SK-N-SH treated with all-trans-retinoic acid at 6 μM for 48 hours (cell line): ENCODE measurements around the gene HEATR3.

ENCODE experiments used
- ARNTL ChIP-seq: fragments of 450-650 bp; formaldehyde crosslinking; IDR thresholded peaks from 2 replicates; pipeline ENCODE4 v1.5.0; 2020; ENCODE audit warnings: low read depth, mild to moderate bottlenecking, moderate library complexity, borderline replicate concordance
- CREB5 ChIP-seq: fragments of 250-450 bp; sonication (Bioruptor Pico); IDR thresholded peaks from 2 replicates; pipeline ENCODE4 v1.5.1; 2020; ENCODE audit warnings: low read depth, mild to moderate bottlenecking, moderate library complexity
- CSDC2 ChIP-seq: fragments of 250-450 bp; sonication (Bioruptor Pico); IDR thresholded peaks from 2 replicates; pipeline ENCODE4 v1.5.0; 2020; ENCODE audit warnings: mild to moderate bottlenecking, moderate library complexity
- CSRNP3 ChIP-seq: fragments of 250-450 bp; sonication (Bioruptor Pico); IDR thresholded peaks from 2 replicates; pipeline ENCODE4 v1.5.1; 2021; ENCODE audit warnings: mild to moderate bottlenecking, moderate library complexity
- OSR1 ChIP-seq: fragments of 250-450 bp; sonication (Bioruptor Pico); IDR thresholded peaks from 2 replicates; pipeline ENCODE4 v1.8.0; 2022; ENCODE audit warnings: moderate library complexity, mild to moderate bottlenecking, inconsistent platforms
- PATZ1 ChIP-seq: fragments of 250-450 bp; sonication (Bioruptor Pico); IDR thresholded peaks from 2 replicates; pipeline ENCODE4 v1.8.0; 2020; ENCODE audit warnings: mild to moderate bottlenecking, moderate library complexity, borderline replicate concordance
- RARB ChIP-seq: fragments of 250-450 bp; sonication (Bioruptor Pico); IDR thresholded peaks from 2 replicates; pipeline ENCODE4 v1.8.0; 2021; ENCODE audit warnings: mild to moderate bottlenecking, moderate library complexity
- SNAI2 ChIP-seq: fragments of 250-450 bp; sonication (Bioruptor Pico); IDR thresholded peaks from 2 replicates; pipeline ENCODE4 v1.5.0; 2020; ENCODE audit warnings: mild to moderate bottlenecking, moderate library complexity
- ZFP3 ChIP-seq: fragments of 250-450 bp; sonication (Bioruptor Pico); IDR thresholded peaks from 2 replicates; pipeline ENCODE4 v1.5.0; 2020; ENCODE audit warnings: mild to moderate bottlenecking, moderate library complexity
- ZFP30 ChIP-seq: fragments of 450-650 bp; formaldehyde crosslinking; IDR thresholded peaks from 2 replicates; pipeline ENCODE4 v1.5.0; 2022; ENCODE audit warnings: mild to moderate bottlenecking, moderate library complexity
- ZNF70 ChIP-seq: fragments of 450-650 bp; formaldehyde crosslinking; IDR thresholded peaks from 2 replicates; pipeline ENCODE4 v1.5.0; 2020; ENCODE audit warnings: mild to moderate bottlenecking, moderate library complexity

- TF ChIP-seq OSR1 (CRISPR knock-in tag) (no peak), CSDC2 (CRISPR knock-in tag) (no peak), ZNF70 (CRISPR knock-in tag) (no peak), ZFP30 (CRISPR knock-in tag) (no peak), ARNTL (CRISPR knock-in tag) (no peak), PATZ1 (CRISPR knock-in tag) (no peak), RARB (no peak), SNAI2 (CRISPR knock-in tag) (no peak), CSRNP3 (CRISPR knock-in tag) (no peak), CREB5 (CRISPR knock-in tag) (no peak), ZFP3 (CRISPR knock-in tag) (no peak)
These were observed 1.6 kb downstream of the HEATR3 start for GRCh38 chr16:50067290-50067853.
